HG03432 (cell line): ENCODE data around the gene KRT7.
"Not testable (repeated sequence)": the region's sequence is repeated elsewhere in the genome, so short reads cannot be mapped to it uniquely, and the experiment has no call there.

Experiments used
- ATAC-seq: cut with Tn5 transposase; IDR thresholded peaks from one replicate; pipeline ENCODE4 v1.9.1; 2021; ENCODE audit warnings: mild to moderate bottlenecking, moderate library complexity; ENCODE audit not compliant: unreplicated experiment

The KRT7 gene

GRCh38 chr12:52254965-52255751, 22.1 kb downstream of the KRT7 start:
- ATAC-seq: no peak

GRCh38 chr12:52255926-52256583, 23.0 kb downstream of the KRT7 start:
- ATAC-seq: no peak

- no peak for ATAC-seq
Observed at GRCh38 chr12:52256584-52256935, 23.5 kb downstream of the KRT7 start.

GRCh38 chr12:52257074-52257551, 24.1 kb downstream of the KRT7 start:
- ATAC-seq: no peak

GRCh38 chr12:52257922-52258321, 24.9 kb downstream of the KRT7 start:
- ATAC-seq: not testable (repeated sequence)

GRCh38 chr12:52258335-52258901, 25.4 kb downstream of the KRT7 start:
- ATAC-seq: no peak

- ATAC-seq: no peak
Observed at GRCh38 chr12:52259657-52260243, 26.7 kb downstream of the KRT7 start.

- no peak for ATAC-seq
Observed at GRCh38 chr12:52260361-52261207, 27.5 kb downstream of the KRT7 start.

- ATAC-seq: no peak
Observed at GRCh38 chr12:52261208-52261484, 28.1 kb downstream of the KRT7 start.

- ATAC-seq: no peak
Observed at GRCh38 chr12:52262286-52262685, 29.2 kb downstream of the KRT7 start.

GRCh38 chr12:52263761-52264434, 30.9 kb downstream of the KRT7 start:
- no peak for ATAC-seq

GRCh38 chr12:52264435-52264825, 31.4 kb downstream of the KRT7 start:
- no peak for ATAC-seq

- ATAC-seq: no peak
Observed at GRCh38 chr12:52266514-52266913, 33.5 kb downstream of the KRT7 start.

GRCh38 chr12:52267266-52267665, 34.2 kb downstream of the KRT7 start:
- ATAC-seq: no peak

GRCh38 chr12:52267699-52268098, 34.7 kb downstream of the KRT7 start:
- ATAC-seq: no peak

GRCh38 chr12:52268212-52268611, 35.2 kb downstream of the KRT7 start:
- ATAC-seq: no peak

- no peak for ATAC-seq
Observed at GRCh38 chr12:52270541-52271070, 37.6 kb downstream of the KRT7 start.

- no peak for ATAC-seq
Observed at GRCh38 chr12:52271158-52271557, 38.1 kb downstream of the KRT7 start.

- ATAC-seq: no peak
Observed at GRCh38 chr12:52274521-52275120, 41.6 kb downstream of the KRT7 start, which contains the start of gene KRT86. Gene KRT86, plus strand, starts transcription at chr12:52274645. Its CDS starts 27,272 bp downstream, at chr12:52301917.

GRCh38 chr12:52275686-52276085, 42.6 kb downstream of the KRT7 start:
- ATAC-seq: no peak
